Neural cell (in vitro differentiated cells): ENCODE measurements around the gene TBC1D20. TPM values are rescaled to one million over a fixed set of nuclear protein-coding genes. Genes with fewer than 3 reads are reported as not detected.

Experiments
- H2AFZ ChIP-seq: fragments of 200-600, 300-800 bp; sonication (generic), shearing (Covaris generic); 2 replicates; pipeline ENCODE4 v1.6.0; 2014; ENCODE audit warnings: low read depth, mild to moderate bottlenecking, antibody characterized with exemption, low read length, moderate library complexity
- H3F3A ChIP-seq: fragments of 200-600 bp; shearing (Covaris generic); 2 replicates; pipeline ENCODE4 v1.6.1; 2016; ENCODE audit warnings: mild to moderate bottlenecking, moderate library complexity, mixed read lengths, antibody characterized with exemption, low read length; ENCODE audit not compliant: insufficient read depth, poor library complexity, severe bottlenecking
- H3K27ac ChIP-seq: fragments of 200-600, 300-800 bp; sonication (generic), shearing (Covaris generic); 2 replicates; pipeline ENCODE4 v1.5.1; 2014; ENCODE audit warnings: mild to moderate bottlenecking, low read length, moderate library complexity
- H3K27me3 ChIP-seq: fragments of 300-800, 200-600 bp; sonication (generic), shearing (Covaris generic); 2 replicates; pipeline ENCODE4 v1.6.0; 2014; ENCODE audit warnings: mild to moderate bottlenecking, low read depth, low read length, moderate library complexity; ENCODE audit not compliant: insufficient read depth
- H3K36me3 ChIP-seq: fragments of 300-800, 200-600 bp; sonication (generic), shearing (Covaris generic); 2 replicates; pipeline ENCODE4 v1.5.1; 2014; ENCODE audit warnings: mild to moderate bottlenecking, antibody characterized with exemption, low read length, moderate library complexity; ENCODE audit not compliant: insufficient read depth
- H3K4me2 ChIP-seq: fragments of 300-800, 200-600 bp; sonication (generic), shearing (Covaris generic); 2 replicates; pipeline ENCODE4 v1.6.0; 2014; ENCODE audit warnings: mild to moderate bottlenecking, low read length
- H3K4me3 ChIP-seq: fragments of 300-800, 200-600 bp; sonication (generic), shearing (Covaris generic); 2 replicates; pipeline ENCODE4 v1.5.1; 2014; ENCODE audit warnings: mild to moderate bottlenecking, low read length, moderate library complexity
- H3K79me2 ChIP-seq: fragments of 200-600 bp; shearing (Covaris generic); replicated peaks from 2 replicates; pipeline ENCODE4 v1.6.0; 2014; ENCODE audit warnings: mild to moderate bottlenecking, low read length, moderate library complexity; ENCODE audit not compliant: insufficient read depth
- H3K9ac ChIP-seq: fragments of 300-800, 200-600 bp; sonication (generic), shearing (Covaris generic); 2 replicates; pipeline ENCODE4 v1.6.1; 2016; ENCODE audit warnings: mild to moderate bottlenecking, low read length, mixed read lengths
- H3K9me2 ChIP-seq: fragments of 200-600 bp; shearing (Covaris generic); 2 replicates; pipeline ENCODE4 v1.6.1; 2016; ENCODE audit warnings: mild to moderate bottlenecking, low read length, mixed read lengths; ENCODE audit not compliant: insufficient read depth
- H3K9me3 ChIP-seq: fragments of 200-600, 300-800 bp; sonication (generic), shearing (Covaris generic); 2 replicates; pipeline ENCODE4 v1.6.1; 2016; ENCODE audit warnings: mild to moderate bottlenecking, mixed run types, low read length, moderate library complexity, mixed read lengths
- H4K20me1 ChIP-seq: fragments of 200-600 bp; shearing (Covaris generic); 2 replicates; pipeline ENCODE4 v1.6.1; 2016; ENCODE audit warnings: mild to moderate bottlenecking, mixed run types; ENCODE audit not compliant: insufficient read depth
- EP300 ChIP-seq: fragments of 450-650 bp; conservative IDR thresholded peaks from 2 replicates; pipeline ENCODE4 v1.6.1; 2014; ENCODE audit warnings: antibody characterized with exemption, mild to moderate bottlenecking, moderate library complexity; ENCODE audit not compliant: poor library complexity, severe bottlenecking
- MXI1 ChIP-seq: fragments of 450-650 bp; conservative IDR thresholded peaks from 2 replicates; pipeline ENCODE4 v1.6.1; 2014; ENCODE audit warnings: antibody characterized with exemption, mild to moderate bottlenecking; ENCODE audit not compliant: poor library complexity, severe bottlenecking
- POLR2AphosphoS5 ChIP-seq: IDR thresholded peaks from 2 replicates; pipeline ENCODE4 v1.6.1; 2012
- RAD21 ChIP-seq: fragments of 450-650 bp; conservative IDR thresholded peaks from 2 replicates; pipeline ENCODE4 v1.6.1; 2014; ENCODE audit warnings: antibody characterized with exemption, mild to moderate bottlenecking, moderate library complexity
- SMC3 ChIP-seq: fragments of 450-650 bp; conservative IDR thresholded peaks from 2 replicates; pipeline ENCODE4 v1.6.1; 2014; ENCODE audit warnings: antibody characterized with exemption, mild to moderate bottlenecking, moderate library complexity; ENCODE audit not compliant: poor library complexity
- TAF1 ChIP-seq: IDR thresholded peaks from 2 replicates; pipeline ENCODE4 v1.6.1; 2012; ENCODE audit warnings: low read depth
- polyA plus RNA-seq: library from polyadenylated mRNA; depleted of rRNA; stranded (reverse); fragments of >200 nt; gene quantifications from 2 replicates; pipeline ENCODE4 v1.2.3, GENCODE V29; 2014
- TF ChIP-seq, protein P1 (sequence below): IDR thresholded peaks from 2 replicates; pipeline ENCODE4 v1.6.1; 2012; ENCODE audit warnings: borderline replicate concordance
- TF ChIP-seq, protein P2 (sequence below): fragments of 450-650 bp; IDR thresholded peaks from 2 replicates; pipeline ENCODE4 v1.5.1; 2014; ENCODE audit warnings: antibody characterized with exemption, mild to moderate bottlenecking, moderate library complexity; ENCODE audit not compliant: poor library complexity, severe bottlenecking

The TBC1D20 gene
- polyA plus RNA-seq, 1 donor from 2014 or later, result 25.1 TPM

DNA sequence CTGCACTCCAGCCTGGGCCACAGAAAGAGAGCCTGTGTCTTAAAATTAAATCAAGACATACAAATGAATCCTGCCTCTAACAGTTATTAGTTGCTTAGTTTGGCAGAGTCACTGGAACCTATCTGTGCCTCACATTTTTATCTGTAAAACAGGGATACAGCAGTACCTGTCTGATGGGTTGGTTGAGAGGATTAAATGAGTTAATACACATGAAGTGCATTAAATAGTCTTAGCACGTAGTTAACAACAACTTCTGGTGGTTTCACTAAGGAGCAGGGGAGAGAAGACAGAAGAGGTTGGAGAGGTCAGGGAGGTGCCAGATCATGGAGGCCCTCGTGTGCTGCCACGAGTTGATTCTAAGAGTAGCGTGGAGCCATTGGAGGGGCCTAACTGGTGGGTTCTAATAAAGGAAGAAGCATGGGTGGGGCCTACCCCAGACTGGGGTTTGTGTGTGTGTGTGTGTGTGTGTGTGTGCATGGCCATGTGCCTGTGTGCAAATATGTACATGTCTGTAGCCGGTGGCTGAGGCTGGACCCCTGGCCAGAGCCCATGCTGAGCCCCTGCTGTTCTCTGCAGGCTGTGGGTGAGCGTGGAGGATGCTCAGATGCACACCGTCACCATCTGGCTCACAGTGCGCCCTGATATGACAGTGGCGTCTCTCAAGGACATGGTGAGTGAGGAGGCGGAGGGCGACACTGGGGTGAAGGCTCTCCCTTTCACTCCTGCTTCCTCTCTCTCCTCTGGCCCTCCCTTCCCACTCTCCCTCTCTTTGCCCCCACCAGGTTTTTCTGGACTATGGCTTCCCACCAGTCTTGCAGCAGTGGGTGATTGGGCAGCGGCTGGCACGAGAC lies 45.2 kb downstream of the TBC1D20 start:
- Histone ChIP-seq H3K79me2 (peaks cover 8% of the 10 kb centered on the region), H3K9ac (no peak overlapping the region), H3F3A (no peaks in the 10 kb centered on the region), H3K36me3 (no peaks in the 10 kb centered on the region), H3K4me2 (no peak overlapping the region), H3K27ac (no peak overlapping the region), H3K27me3 (no peaks in the 10 kb centered on the region), H3K9me2 (no peaks in the 10 kb centered on the region), H3K4me3 (no peak overlapping the region), H4K20me1 (no peaks in the 10 kb centered on the region), H3K9me3 (no peaks in the 10 kb centered on the region), H2AFZ (no peak overlapping the region)
- TF ChIP-seq EP300 (no peak), SMC3 (no peak), POLR2AphosphoS5 (no peak)

DNA sequence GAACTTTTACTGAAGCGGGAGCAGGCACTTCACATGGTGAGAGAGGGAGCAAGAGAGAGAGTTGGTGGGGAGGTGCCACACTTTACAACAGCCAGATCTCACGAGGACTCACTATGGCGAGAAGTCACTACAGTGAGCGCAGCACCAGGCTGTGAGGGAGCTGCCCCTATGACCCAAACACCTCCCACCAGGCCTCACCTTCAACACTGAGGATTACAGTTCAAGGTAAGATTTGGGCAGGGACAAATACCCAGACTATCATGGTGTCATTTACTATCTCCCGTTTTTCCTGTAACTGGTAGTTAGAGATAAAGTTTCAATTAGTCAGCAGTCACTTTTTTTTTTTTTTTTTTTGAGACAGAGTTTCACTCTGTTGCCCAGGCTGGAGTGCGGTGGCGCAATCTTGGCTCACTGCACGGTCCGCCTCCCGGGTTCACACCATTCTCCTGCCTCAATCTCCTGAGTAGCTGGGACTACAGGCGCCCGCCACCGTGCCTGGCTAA lies 46.5 kb downstream of the TBC1D20 start:
- Histone ChIP-seq H3K79me2 (peaks cover 8% of the 10 kb centered on the region), H3K36me3 (no peaks in the 10 kb centered on the region), H3K27me3 (no peaks in the 10 kb centered on the region), H4K20me1 (no peaks in the 10 kb centered on the region), H2AFZ (no peak overlapping the region), H3K9me2 (no peaks in the 10 kb centered on the region), H3K9ac (no peak overlapping the region), H3F3A (no peaks in the 10 kb centered on the region), H3K4me3 (no peak overlapping the region), H3K27ac (no peak overlapping the region), H3K4me2 (no peak overlapping the region), H3K9me3 (no peaks in the 10 kb centered on the region)
- TF ChIP-seq TAF1 (no peak), POLR2AphosphoS5 (no peak), EP300 (no peak), RAD21 (no peak), SMC3 (no peak), MXI1 (no peak)
- TF ChIP-seq, protein P1, sequence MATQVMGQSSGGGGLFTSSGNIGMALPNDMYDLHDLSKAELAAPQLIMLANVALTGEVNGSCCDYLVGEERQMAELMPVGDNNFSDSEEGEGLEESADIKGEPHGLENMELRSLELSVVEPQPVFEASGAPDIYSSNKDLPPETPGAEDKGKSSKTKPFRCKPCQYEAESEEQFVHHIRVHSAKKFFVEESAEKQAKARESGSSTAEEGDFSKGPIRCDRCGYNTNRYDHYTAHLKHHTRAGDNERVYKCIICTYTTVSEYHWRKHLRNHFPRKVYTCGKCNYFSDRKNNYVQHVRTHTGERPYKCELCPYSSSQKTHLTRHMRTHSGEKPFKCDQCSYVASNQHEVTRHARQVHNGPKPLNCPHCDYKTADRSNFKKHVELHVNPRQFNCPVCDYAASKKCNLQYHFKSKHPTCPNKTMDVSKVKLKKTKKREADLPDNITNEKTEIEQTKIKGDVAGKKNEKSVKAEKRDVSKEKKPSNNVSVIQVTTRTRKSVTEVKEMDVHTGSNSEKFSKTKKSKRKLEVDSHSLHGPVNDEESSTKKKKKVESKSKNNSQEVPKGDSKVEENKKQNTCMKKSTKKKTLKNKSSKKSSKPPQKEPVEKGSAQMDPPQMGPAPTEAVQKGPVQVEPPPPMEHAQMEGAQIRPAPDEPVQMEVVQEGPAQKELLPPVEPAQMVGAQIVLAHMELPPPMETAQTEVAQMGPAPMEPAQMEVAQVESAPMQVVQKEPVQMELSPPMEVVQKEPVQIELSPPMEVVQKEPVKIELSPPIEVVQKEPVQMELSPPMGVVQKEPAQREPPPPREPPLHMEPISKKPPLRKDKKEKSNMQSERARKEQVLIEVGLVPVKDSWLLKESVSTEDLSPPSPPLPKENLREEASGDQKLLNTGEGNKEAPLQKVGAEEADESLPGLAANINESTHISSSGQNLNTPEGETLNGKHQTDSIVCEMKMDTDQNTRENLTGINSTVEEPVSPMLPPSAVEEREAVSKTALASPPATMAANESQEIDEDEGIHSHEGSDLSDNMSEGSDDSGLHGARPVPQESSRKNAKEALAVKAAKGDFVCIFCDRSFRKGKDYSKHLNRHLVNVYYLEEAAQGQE, result no peak
- TF ChIP-seq, protein P2, sequence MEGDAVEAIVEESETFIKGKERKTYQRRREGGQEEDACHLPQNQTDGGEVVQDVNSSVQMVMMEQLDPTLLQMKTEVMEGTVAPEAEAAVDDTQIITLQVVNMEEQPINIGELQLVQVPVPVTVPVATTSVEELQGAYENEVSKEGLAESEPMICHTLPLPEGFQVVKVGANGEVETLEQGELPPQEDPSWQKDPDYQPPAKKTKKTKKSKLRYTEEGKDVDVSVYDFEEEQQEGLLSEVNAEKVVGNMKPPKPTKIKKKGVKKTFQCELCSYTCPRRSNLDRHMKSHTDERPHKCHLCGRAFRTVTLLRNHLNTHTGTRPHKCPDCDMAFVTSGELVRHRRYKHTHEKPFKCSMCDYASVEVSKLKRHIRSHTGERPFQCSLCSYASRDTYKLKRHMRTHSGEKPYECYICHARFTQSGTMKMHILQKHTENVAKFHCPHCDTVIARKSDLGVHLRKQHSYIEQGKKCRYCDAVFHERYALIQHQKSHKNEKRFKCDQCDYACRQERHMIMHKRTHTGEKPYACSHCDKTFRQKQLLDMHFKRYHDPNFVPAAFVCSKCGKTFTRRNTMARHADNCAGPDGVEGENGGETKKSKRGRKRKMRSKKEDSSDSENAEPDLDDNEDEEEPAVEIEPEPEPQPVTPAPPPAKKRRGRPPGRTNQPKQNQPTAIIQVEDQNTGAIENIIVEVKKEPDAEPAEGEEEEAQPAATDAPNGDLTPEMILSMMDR, result no peak
